Calu3 (cell line): ENCODE measurements around the gene TTC23. TPM values are rescaled to one million over a fixed set of nuclear protein-coding genes. Genes with fewer than 3 reads are reported as not detected.

Experiments
- BruUV-seq: library from RNA; stranded (reverse); fragments of 400-500 nt; replicated peaks from 2 replicates; lab custom pipeline; 2021; lab: Mats Ljungman, UMichigan
- CTCF ChIA-PET: fragments of 300-600 bp; sonication (Branson Sonifier 250); formaldehyde crosslinking; loops from one replicate; lab custom pipeline; 2022; ENCODE audit warnings: antibody characterized with exemption; lab: Charles Lee
- DNase-seq: peaks from one replicate; pipeline ENCODE4 v3.0.0; 2022
- H3K27ac Mint-ChIP-seq: one replicate; pipeline ENCODE4 v1.8.0; 2022; ENCODE audit warnings: mixed read lengths; ENCODE audit not compliant: unreplicated experiment
- H3K27me3 Mint-ChIP-seq: one replicate; pipeline ENCODE4 v1.8.0; 2022; ENCODE audit warnings: mixed read lengths; ENCODE audit not compliant: unreplicated experiment
- H3K36me3 Mint-ChIP-seq: one replicate; pipeline ENCODE4 v1.8.0; 2022; ENCODE audit warnings: mild to moderate bottlenecking, moderate library complexity, mixed read lengths; ENCODE audit not compliant: insufficient read depth, unreplicated experiment
- H3K4me1 Mint-ChIP-seq: one replicate; pipeline ENCODE4 v1.8.0; 2022; ENCODE audit warnings: mild to moderate bottlenecking, low read depth, mixed read lengths; ENCODE audit not compliant: unreplicated experiment
- H3K4me3 Mint-ChIP-seq: one replicate; pipeline ENCODE4 v1.8.0; 2022; ENCODE audit warnings: mild to moderate bottlenecking, low read depth, moderate library complexity, mixed read lengths; ENCODE audit not compliant: unreplicated experiment
- H3K9me3 Mint-ChIP-seq: one replicate; pipeline ENCODE4 v1.8.0; 2022; ENCODE audit warnings: low read depth, mixed read lengths; ENCODE audit not compliant: unreplicated experiment
- intact Hi-C: fragments of 100-400 bp; cut with micrococcal nuclease; formaldehyde crosslinking; loops from one replicate; pipeline ENCODE4 v1.10.0; 2022; ENCODE audit not compliant: unreplicated experiment
- total RNA-seq: library from RNA; stranded (reverse); gene quantifications from 2 replicates; pipeline ENCODE4 v1.2.3, GENCODE V29; 2022
- TF ChIP-seq, protein P1 (sequence below): fragments of 200-600 bp; IDR thresholded peaks from one replicate; pipeline ENCODE4 v1.8.0; 2022; ENCODE audit warnings: antibody characterized with exemption; ENCODE audit not compliant: unreplicated experiment

Gene TTC23
- total RNA-seq, 1 experiment from 2014 or later = 18.9 TPM

DNA sequence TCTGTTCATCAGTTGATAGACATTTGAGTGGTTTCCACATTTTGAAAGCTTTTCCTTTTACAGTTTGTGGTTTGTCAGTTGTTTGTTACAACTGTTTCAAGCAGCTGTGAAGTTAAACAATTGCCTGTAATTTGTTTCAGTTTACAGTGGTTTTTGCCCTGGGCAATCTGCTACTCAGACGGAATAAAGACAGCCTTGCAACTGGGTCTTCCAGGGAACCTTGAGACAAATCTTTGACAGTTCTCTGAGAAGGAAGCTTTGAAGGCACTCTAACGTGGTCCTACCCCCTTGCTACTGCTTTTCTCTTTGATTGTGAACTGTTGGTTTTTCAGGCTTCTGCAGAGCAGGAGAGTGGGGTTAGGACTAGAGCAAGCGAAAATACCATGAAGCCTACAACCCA is 29.9 kb upstream of the TTC23 start:
- Mint-ChIP-seq H3K27me3 (no peaks in the 10 kb centered on the region), H3K27ac (no peak overlapping the region), H3K9me3 (no peaks in the 10 kb centered on the region), H3K4me3 (no peak overlapping the region), H3K4me1 (no peaks in the 10 kb centered on the region), H3K36me3 (no peaks in the 10 kb centered on the region)
- intact Hi-C loops = loop anchor here (10.0 kb wide), 2 partner anchors 646 to 1066 kb away; partner anchors contain the start of gene ADAMTS17
- no TSS peak for BruUV-seq
- DNase-seq = no peak
- CTCF ChIA-PET = no interaction called here
- TF ChIP-seq, protein P1, sequence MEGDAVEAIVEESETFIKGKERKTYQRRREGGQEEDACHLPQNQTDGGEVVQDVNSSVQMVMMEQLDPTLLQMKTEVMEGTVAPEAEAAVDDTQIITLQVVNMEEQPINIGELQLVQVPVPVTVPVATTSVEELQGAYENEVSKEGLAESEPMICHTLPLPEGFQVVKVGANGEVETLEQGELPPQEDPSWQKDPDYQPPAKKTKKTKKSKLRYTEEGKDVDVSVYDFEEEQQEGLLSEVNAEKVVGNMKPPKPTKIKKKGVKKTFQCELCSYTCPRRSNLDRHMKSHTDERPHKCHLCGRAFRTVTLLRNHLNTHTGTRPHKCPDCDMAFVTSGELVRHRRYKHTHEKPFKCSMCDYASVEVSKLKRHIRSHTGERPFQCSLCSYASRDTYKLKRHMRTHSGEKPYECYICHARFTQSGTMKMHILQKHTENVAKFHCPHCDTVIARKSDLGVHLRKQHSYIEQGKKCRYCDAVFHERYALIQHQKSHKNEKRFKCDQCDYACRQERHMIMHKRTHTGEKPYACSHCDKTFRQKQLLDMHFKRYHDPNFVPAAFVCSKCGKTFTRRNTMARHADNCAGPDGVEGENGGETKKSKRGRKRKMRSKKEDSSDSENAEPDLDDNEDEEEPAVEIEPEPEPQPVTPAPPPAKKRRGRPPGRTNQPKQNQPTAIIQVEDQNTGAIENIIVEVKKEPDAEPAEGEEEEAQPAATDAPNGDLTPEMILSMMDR = no peak

DNA sequence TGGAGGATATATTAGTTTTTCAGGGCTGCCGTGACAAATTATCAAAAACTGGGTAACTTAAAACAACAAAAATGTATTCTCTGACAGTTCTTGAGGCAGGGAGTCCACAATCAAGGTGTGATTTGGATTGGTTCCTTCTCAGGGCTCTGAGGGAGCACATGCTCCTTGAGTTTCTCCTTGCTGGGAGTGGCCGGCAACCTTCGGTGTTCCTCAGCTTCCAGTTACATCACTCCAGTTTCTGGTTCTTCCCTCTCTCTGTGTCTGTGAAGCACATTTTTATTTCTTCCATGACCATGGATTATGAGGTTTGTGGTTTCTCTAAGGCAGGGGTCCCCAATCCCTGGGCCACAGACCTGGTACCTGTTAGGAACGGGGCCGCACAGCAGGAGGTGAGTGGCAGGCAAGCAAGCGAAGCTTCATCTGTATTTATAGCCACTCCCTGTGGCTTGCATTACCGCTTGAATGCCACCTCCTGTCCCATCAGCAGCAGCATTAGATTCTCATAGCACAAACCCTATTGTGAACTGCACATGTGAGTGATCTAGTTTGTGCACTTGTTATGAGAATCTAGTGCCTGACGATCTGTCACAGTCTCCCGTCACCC is 26.2 kb upstream of the TTC23 start:
- H3K9me3 Mint-ChIP-seq = no peaks in the 10 kb centered on the region
- no peaks in the 10 kb centered on the region for H3K4me1 Mint-ChIP-seq
- intact Hi-C loops = loop anchor here (10.0 kb wide), 2 partner anchors 649 to 1069 kb away; partner anchors contain the start of gene ADAMTS17
- CTCF ChIA-PET = no interaction called here
- H3K27me3 Mint-ChIP-seq = no peaks in the 10 kb centered on the region
- no peaks in the 10 kb centered on the region for H3K36me3 Mint-ChIP-seq
- no TSS peak for BruUV-seq
- TF ChIP-seq, protein P1 = no peak
- H3K27ac Mint-ChIP-seq = no peak overlapping the region
- DNase-seq = no peak
- H3K4me3 Mint-ChIP-seq = no peak overlapping the region

DNA sequence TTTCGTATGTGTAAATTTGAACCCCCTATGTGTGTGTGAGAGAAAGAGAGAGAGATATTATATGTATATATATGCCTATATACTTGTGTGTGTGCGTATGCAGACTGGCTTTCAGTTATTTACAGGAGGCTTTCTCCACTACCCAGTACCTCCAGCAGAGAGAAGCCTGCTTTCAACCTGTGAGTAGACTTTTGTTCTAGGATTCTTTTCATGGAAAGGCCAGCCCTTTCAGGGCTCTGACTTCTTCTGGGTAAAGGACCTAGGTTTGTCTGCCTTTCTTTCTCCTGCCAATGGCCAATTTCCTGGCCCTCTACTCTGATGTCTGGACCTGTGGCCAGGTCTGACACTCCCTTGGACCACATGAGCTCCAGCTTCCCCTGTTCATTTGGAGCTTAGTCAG is 25.7 kb upstream of the TTC23 start:
- no peak for DNase-seq
- no TSS peak for BruUV-seq
- Mint-ChIP-seq H3K4me3 (no peak overlapping the region), H3K27ac (no peak overlapping the region), H3K36me3 (no peaks in the 10 kb centered on the region), H3K4me1 (no peaks in the 10 kb centered on the region), H3K27me3 (no peaks in the 10 kb centered on the region), H3K9me3 (no peaks in the 10 kb centered on the region)
- TF ChIP-seq, protein P1 = no peak
- intact Hi-C loops = loop anchor here (10.0 kb wide), 2 partner anchors 650 to 1070 kb away; partner anchors contain the start of gene ADAMTS17
- CTCF ChIA-PET = no interaction called here

DNA sequence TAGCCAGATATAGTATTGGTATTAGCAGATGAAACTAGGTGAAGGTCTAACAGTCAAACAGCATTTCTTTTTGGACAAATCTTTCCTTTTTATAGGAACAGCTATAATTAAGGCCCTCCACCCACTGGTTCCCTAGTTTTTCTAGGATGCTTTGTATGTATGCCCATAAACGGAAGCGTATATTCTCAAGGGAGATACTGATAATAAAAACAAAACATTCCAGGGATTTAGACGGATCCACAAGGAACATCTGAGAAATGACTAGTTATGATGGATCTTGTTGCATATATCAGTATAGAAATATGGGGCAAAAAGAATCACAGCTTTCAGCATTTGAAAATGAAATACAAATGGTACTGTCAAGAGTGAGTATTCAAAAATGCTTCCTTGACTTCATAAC is 24.4 kb upstream of the TTC23 start:
- Mint-ChIP-seq H3K27ac (no peak overlapping the region), H3K9me3 (no peaks in the 10 kb centered on the region), H3K4me1 (no peaks in the 10 kb centered on the region), H3K4me3 (no peak overlapping the region), H3K36me3 (no peaks in the 10 kb centered on the region), H3K27me3 (no peaks in the 10 kb centered on the region)
- CTCF ChIA-PET = interaction anchor here (2.0 kb wide), 1 partner anchor 23 kb away, joined by 9 read pairs; the partner anchor contains the start of gene LRRC28
- DNase-seq = no peak
- intact Hi-C loops = loop anchor here (1.0 to 10.0 kb wide), 5 partner anchors 430 to 1071 kb away; partner anchors contain the start of gene ADAMTS17
- TF ChIP-seq, protein P1 = no peak
- BruUV-seq = no TSS peak
